Transverse colon (tissue), 4 donors: ENCODE results near the gene ALK. TPM values are rescaled to one million over a fixed set of nuclear protein-coding genes. Genes with fewer than 3 reads are reported as not detected.

Source experiments
- DNase-seq: peaks from one replicate; pipeline ENCODE4 v3.0.0-alpha.2; 2019
- H3K27ac ChIP-seq, 4 donors: fragments of 200-600 bp; sonication (generic); 2 replicates each; pipeline ENCODE4 v1.5.1; 2016 to 2018; ENCODE audit warnings: inconsistent platforms in 4 of 4
- H3K27me3 ChIP-seq: fragments of 200-600 bp; sonication (generic); 2 replicates; pipeline ENCODE4 v1.5.1; 2017; ENCODE audit warnings: inconsistent platforms
- H3K36me3 ChIP-seq, 4 donors: fragments of 200-600 bp; sonication (generic); 2 replicates each; pipeline ENCODE4 v1.5.1; 2017 to 2019; ENCODE audit warnings: inconsistent platforms in 4 of 4
- H3K4me1 ChIP-seq, 4 donors: fragments of 200-600 bp; sonication (generic); 2 replicates each; pipeline ENCODE4 v1.5.1; 2017 to 2020; ENCODE audit warnings: inconsistent platforms in 4 of 4
- H3K4me3 ChIP-seq, 4 donors: fragments of 200-600 bp; sonication (generic); 1 replicate in 1 of 4; 2 replicates in 3 of 4; pipeline versions ENCODE4 v1.5.1 to v1.6.1; 2017 to 2019; ENCODE audit warnings: inconsistent platforms in 4 of 4
- H3K9me3 ChIP-seq, 2 donors: fragments of 200-600 bp; sonication (generic); 2 replicates each; pipeline ENCODE4 v1.5.1; 2017 to 2019; ENCODE audit warnings: inconsistent platforms in 2 of 2
- EP300 ChIP-seq: sonication (generic); formaldehyde crosslinking; IDR thresholded peaks from one replicate; pipeline ENCODE4 v1.6.1; 2017; ENCODE audit warnings: antibody characterized with exemption, low read depth
- POLR2A ChIP-seq: fragments of 450-650 bp; IDR thresholded peaks from one replicate; pipeline ENCODE4 v1.6.1; 2016; ENCODE audit warnings: antibody characterized with exemption, mild to moderate bottlenecking, moderate library complexity
- POLR2AphosphoS5 ChIP-seq, 3 donors: sonication (generic); formaldehyde crosslinking; IDR thresholded peaks; one replicate each; pipeline ENCODE4 v1.6.1; 2016; ENCODE audit warnings: antibody characterized with exemption in 3 of 3
- WGBS, 2 donors: methylation state at CpG; one replicate each; pipeline ENCODE4 v1.1.5; 2018; ENCODE audit warnings: low coverage in 1 of 2; 5-methylcytosine and 5-hydroxymethylcytosine counted together
- in situ Hi-C, 4 donors: fragments of 200-750 bp; cut with MboI; loops; one replicate each; pipeline versions ENCODE4 v1.15.0 to v1.15.1; 2017; ENCODE audit warnings: low sequenced_read_pairs in 3 of 4, low pct_ligation_motif_present in 1 of 4, low pct_unique_long_range_greater_than_20kb in 1 of 4
- intact Hi-C: fragments of 100-400 bp; cut with DNase I; formaldehyde crosslinking; loops from one replicate; pipeline ENCODE4 v1.15.1; 2023; ENCODE audit warnings: low total_unique reads
- total RNA-seq, 4 donors: library from RNA; depleted of rRNA; stranded (reverse); fragments of >200 nt; gene quantifications; one replicate each; pipeline ENCODE4 v1.1.0, GENCODE V29; 2016
- TF ChIP-seq, protein P1 (sequence below), 5 experiments: fragments of 200-600 bp in 3 of 5; fragments of 450-650 bp in 2 of 5; sonication (generic) in 3 of 5; IDR thresholded peaks; 1 replicate in 2 of 5; 2 replicates in 3 of 5; pipeline ENCODE4 v1.5.1; 2016 to 2017; ENCODE audit warnings: antibody characterized with exemption in 5 of 5, inconsistent platforms in 3 of 5, mild to moderate bottlenecking in 2 of 5, moderate library complexity in 1 of 5

Gene ALK
- total RNA-seq, 4 donors from 2014 or later = 0.32 to 0.82 TPM; not detected in 2

DNA sequence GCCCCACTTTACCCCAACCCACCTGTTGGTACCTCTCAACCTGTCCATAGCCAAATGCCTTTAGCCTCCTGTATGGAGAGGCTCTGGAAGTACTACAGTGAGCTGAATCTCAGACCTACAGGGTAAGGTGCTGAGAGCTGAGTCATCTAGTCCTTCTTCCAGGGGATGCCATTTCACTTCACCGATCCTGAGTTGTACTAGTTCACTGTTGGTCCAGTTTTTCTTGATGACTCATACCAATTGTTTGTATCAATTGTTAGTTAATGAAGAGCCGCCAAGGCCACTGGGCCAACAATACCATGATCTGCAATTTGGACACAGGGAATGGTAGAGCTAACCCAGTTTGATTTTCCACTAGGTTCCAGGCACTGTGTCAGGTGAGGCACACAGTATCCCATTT lies 549.2 kb downstream of the ALK start:
- no peak overlapping the region for H3K4me3 ChIP-seq
- H3K4me1 ChIP-seq = no peaks in the 10 kb centered on the region
- no peaks in the 10 kb centered on the region for H3K9me3 ChIP-seq
- DNase-seq = no peak
- intact Hi-C loops = no loop called here
- TF ChIP-seq, protein P1, sequence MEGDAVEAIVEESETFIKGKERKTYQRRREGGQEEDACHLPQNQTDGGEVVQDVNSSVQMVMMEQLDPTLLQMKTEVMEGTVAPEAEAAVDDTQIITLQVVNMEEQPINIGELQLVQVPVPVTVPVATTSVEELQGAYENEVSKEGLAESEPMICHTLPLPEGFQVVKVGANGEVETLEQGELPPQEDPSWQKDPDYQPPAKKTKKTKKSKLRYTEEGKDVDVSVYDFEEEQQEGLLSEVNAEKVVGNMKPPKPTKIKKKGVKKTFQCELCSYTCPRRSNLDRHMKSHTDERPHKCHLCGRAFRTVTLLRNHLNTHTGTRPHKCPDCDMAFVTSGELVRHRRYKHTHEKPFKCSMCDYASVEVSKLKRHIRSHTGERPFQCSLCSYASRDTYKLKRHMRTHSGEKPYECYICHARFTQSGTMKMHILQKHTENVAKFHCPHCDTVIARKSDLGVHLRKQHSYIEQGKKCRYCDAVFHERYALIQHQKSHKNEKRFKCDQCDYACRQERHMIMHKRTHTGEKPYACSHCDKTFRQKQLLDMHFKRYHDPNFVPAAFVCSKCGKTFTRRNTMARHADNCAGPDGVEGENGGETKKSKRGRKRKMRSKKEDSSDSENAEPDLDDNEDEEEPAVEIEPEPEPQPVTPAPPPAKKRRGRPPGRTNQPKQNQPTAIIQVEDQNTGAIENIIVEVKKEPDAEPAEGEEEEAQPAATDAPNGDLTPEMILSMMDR (IDR thresholded peaks at IDR 0.05) = no peak
- TF ChIP-seq POLR2A (no peak), EP300 (no peak), POLR2AphosphoS5 (IDR thresholded peaks at IDR 0.05) (no peak)
- no peaks in the 10 kb centered on the region for H3K27me3 ChIP-seq
- in situ Hi-C loops = no loop called here
- H3K27ac ChIP-seq = no peak overlapping the region
- no peaks in the 10 kb centered on the region for H3K36me3 ChIP-seq
- 91% methylated on average over 2 of the region's 2 CpGs; no CpG with 5 or more reads in 1 of the 2 donors for WGBS, 2 donors

DNA sequence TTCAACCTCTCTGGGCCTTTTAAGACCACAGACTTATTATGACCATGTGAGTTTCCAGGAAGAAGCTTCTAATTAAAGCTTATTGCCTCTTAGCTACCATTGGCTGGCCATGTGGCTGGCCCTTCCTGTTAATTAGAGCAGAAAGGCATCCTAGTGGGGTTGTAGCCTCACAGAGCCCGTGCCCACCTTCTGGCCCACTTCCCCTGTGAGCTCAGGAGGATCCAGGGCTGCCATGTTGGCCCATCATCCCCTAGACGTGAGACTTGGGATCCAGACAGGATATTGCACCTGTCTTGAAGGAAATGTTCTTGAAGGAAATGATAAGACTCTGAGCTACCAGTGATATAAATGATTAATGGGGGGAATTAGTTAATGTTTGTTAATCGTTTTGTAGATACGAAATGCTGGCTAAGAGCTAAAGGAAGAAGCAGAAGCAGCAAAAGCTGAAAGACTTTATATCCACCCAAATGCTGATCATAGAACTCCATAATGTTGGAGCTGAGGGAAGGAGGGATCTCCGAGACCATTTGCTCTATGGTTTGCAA lies 550.7 kb downstream of the ALK start:
- Histone ChIP-seq H3K4me3 (no peak overlapping the region), H3K36me3 (no peaks in the 10 kb centered on the region), H3K27ac (no peak overlapping the region), H3K4me1 (no peaks in the 10 kb centered on the region), H3K27me3 (no peaks in the 10 kb centered on the region), H3K9me3 (no peaks in the 10 kb centered on the region)
- TF ChIP-seq EP300 (no peak), POLR2A (no peak), POLR2AphosphoS5 (IDR thresholded peaks at IDR 0.05) (no peak)
- TF ChIP-seq, protein P1 (IDR thresholded peaks at IDR 0.05) = no peak
- in situ Hi-C loops (no loop called here), intact Hi-C loops (no loop called here)
- no peak for DNase-seq
- whole genome bisulfite sequencing, 2 donors = 61 to 71% methylated on average over 3 to 5 of the region's 5 CpGs

DNA sequence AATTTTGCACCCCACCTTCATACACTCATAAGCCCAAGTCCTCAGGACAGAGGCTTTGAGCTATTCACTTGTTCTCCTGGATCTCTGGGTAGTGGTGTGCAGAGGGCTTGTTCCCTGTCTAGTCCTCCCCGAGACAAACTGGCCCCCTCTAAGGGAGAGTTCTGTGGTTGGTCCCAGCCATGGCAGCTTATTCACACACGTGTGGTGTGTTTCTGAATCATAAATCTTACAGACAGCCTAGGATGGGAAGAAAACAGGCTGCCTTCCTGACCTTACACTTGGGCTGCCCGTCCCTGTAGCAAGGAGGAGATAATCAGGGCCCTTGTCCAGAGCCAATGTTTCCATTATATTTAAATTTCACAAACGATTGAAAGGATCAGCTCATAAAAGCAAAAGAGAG lies 551.2 kb downstream of the ALK start:
- WGBS, 2 donors = 20 to 49% methylated on average over 1 to 4 of the region's 4 CpGs
- intact Hi-C loops = no loop called here
- H3K9me3 ChIP-seq = no peaks in the 10 kb centered on the region
- H3K36me3 ChIP-seq = no peaks in the 10 kb centered on the region
- no peak overlapping the region for H3K27ac ChIP-seq
- no peaks in the 10 kb centered on the region for H3K4me1 ChIP-seq
- H3K27me3 ChIP-seq = no peaks in the 10 kb centered on the region
- in situ Hi-C loops = no loop called here
- DNase-seq = no peak
- TF ChIP-seq POLR2AphosphoS5 (IDR thresholded peaks at IDR 0.05) = no peak
- no peak for TF ChIP-seq POLR2A
- no peak for TF ChIP-seq EP300
- TF ChIP-seq, protein P1 (IDR thresholded peaks at IDR 0.05) = no peak
- H3K4me3 ChIP-seq = no peak overlapping the region

DNA sequence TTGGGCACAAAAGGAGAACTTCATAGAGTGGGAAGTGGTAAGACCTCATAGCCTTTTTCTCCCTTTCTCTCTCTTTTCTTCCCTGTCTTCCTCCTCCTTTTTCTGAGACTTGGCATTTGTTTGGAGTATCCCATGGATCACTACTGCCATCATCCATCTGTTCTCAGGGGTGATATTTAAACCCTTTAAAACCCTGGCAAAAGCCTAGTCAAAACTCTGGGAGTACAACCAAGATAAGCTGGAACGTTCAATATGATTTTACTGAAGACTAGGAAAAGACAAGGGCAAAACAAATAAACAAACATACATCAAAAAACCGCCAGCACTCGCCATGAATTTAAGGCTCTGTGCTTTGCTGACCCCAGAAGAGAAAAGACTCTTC lies 552.7 kb downstream of the ALK start:
- TF ChIP-seq POLR2AphosphoS5 (IDR thresholded peaks at IDR 0.05) = no peak
- TF ChIP-seq EP300 = no peak
- TF ChIP-seq, protein P1 (IDR thresholded peaks at IDR 0.05) = no peak
- TF ChIP-seq POLR2A = no peak
- WGBS, 2 donors = 60 to 67% methylated on average over 2 to 3 of the region's 3 CpGs
- DNase-seq = no peak
- Histone ChIP-seq H3K27ac (no peak overlapping the region), H3K4me1 (no peaks in the 10 kb centered on the region), H3K4me3 (no peak overlapping the region), H3K27me3 (no peaks in the 10 kb centered on the region), H3K9me3 (no peaks in the 10 kb centered on the region), H3K36me3 (no peaks in the 10 kb centered on the region)
- intact Hi-C loops (no loop called here), in situ Hi-C loops (no loop called here)
